PFSK-1 (cell line): Measurements from ENCODE around the gene PINK1.

Experiments used
- FOXP2 ChIP-seq: optimal IDR thresholded peaks from 2 replicates; pipeline ENCODE3; 2011; ENCODE audit warnings: borderline replicate concordance, control low read depth, inconsistent platforms; ENCODE audit not compliant: insufficient read depth; ENCODE audit errors: extremely low read length, extremely low read depth
- POLR2AphosphoS5 ChIP-seq: IDR thresholded peaks from 2 replicates; pipeline ENCODE4 v1.6.1; 2012; ENCODE audit warnings: low read depth, mild to moderate bottlenecking, control low read depth, low read length, moderate library complexity
- REST ChIP-seq, 2 experiments: IDR thresholded peaks; 2 replicates each; pipeline versions ENCODE4 v1.6.1 to v1.8.0; 2011 to 2012; ENCODE audit warnings: low read depth in 2 of 2, low read length in 2 of 2, control low read depth in 1 of 2, inconsistent platforms in 1 of 2, mild to moderate bottlenecking in 1 of 2, moderate library complexity in 1 of 2; ENCODE audit not compliant: insufficient read depth in 1 of 2
- SIN3A ChIP-seq: IDR thresholded peaks from 2 replicates; pipeline ENCODE4 v1.6.1; 2012; ENCODE audit warnings: mild to moderate bottlenecking, low read length, moderate library complexity, borderline replicate concordance; ENCODE audit not compliant: insufficient read depth
- TAF1 ChIP-seq: IDR thresholded peaks from 2 replicates; pipeline ENCODE4 v1.6.1; 2012; ENCODE audit warnings: low read length, control low read depth, borderline replicate concordance; ENCODE audit not compliant: insufficient read depth

Gene PINK1

DNA sequence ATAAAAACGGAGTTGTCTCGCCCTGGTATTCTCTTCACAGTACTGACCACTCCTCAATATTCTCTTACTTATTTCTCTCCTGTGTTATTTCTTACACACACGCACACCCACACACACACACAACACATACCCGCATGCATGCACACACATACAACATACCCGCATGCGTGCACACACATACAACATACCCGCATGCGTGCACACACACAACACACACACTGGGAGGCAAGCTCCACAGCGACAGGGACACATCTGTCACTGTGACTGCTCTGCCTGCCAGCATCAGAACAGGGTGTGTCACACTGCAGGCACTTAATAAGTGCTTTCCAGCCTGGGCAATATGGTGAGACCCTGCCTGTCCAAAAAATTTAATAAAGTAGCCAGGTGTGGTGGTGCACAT, 48.7 kb downstream of the PINK1 start:
- TF ChIP-seq TAF1 (no peak), SIN3A (no peak), POLR2AphosphoS5 (no peak), FOXP2 (no peak), REST (IDR thresholded peaks at IDR 0.05; ENCODE audit: insufficient read depth in 1 of 2, low read depth in 2 of 2, low read length in 2 of 2) (no peak)

GRCh38 chr1:20682571-20683236, 49.4 kb downstream of the PINK1 start:
- no peak for TF ChIP-seq FOXP2
- no peak for TF ChIP-seq REST (IDR thresholded peaks at IDR 0.05; ENCODE audit: insufficient read depth in 1 of 2, low read depth in 2 of 2, low read length in 2 of 2)
- TF ChIP-seq TAF1: no peak
- no peak for TF ChIP-seq POLR2AphosphoS5
- no peak for TF ChIP-seq SIN3A

GRCh38 chr1:20683614-20684013, 50.4 kb downstream of the PINK1 start:
- TF ChIP-seq POLR2AphosphoS5 (no peak), FOXP2 (no peak), SIN3A (no peak), TAF1 (no peak), REST (IDR thresholded peaks at IDR 0.05; ENCODE audit: insufficient read depth in 1 of 2, low read depth in 2 of 2, low read length in 2 of 2) (no peak)

- no peak for TF ChIP-seq SIN3A
- TF ChIP-seq REST (IDR thresholded peaks at IDR 0.05; ENCODE audit: insufficient read depth in 1 of 2, low read depth in 2 of 2, low read length in 2 of 2): no peak
- no peak for TF ChIP-seq FOXP2
- TF ChIP-seq POLR2AphosphoS5: no peak
- TF ChIP-seq TAF1: no peak
These were observed 50.9 kb downstream of the PINK1 start for GRCh38 chr1:20684050-20684620.
